ENCODE measurements around the gene SGMS1.
"Not testable (repeated sequence)": the region's sequence is repeated elsewhere in the genome, so short reads cannot be mapped to it uniquely, and the experiment has no call there.

- TF ChIP-seq, protein P1, sequence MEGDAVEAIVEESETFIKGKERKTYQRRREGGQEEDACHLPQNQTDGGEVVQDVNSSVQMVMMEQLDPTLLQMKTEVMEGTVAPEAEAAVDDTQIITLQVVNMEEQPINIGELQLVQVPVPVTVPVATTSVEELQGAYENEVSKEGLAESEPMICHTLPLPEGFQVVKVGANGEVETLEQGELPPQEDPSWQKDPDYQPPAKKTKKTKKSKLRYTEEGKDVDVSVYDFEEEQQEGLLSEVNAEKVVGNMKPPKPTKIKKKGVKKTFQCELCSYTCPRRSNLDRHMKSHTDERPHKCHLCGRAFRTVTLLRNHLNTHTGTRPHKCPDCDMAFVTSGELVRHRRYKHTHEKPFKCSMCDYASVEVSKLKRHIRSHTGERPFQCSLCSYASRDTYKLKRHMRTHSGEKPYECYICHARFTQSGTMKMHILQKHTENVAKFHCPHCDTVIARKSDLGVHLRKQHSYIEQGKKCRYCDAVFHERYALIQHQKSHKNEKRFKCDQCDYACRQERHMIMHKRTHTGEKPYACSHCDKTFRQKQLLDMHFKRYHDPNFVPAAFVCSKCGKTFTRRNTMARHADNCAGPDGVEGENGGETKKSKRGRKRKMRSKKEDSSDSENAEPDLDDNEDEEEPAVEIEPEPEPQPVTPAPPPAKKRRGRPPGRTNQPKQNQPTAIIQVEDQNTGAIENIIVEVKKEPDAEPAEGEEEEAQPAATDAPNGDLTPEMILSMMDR (IDR thresholded peaks at IDR 0.05) = not testable (repeated sequence)
- not testable (repeated sequence) for TF ChIP-seq EZH2phosphoT487, EZH2 (IDR thresholded peaks at IDR 0.05)
Measured at GRCh38 chr10:50534748-50535376, 88.9 kb downstream of the SGMS1 start.

Data from neural progenitor cell (in vitro differentiated cells).